Measurements from ENCODE around the gene ZC3H4.

The ZC3H4 gene

GRCh38 chr19:47021536-47022139 is 91.9 kb downstream of the ZC3H4 start:
- no peak for DNase-seq (ENCODE audit: low spot score)

DNA sequence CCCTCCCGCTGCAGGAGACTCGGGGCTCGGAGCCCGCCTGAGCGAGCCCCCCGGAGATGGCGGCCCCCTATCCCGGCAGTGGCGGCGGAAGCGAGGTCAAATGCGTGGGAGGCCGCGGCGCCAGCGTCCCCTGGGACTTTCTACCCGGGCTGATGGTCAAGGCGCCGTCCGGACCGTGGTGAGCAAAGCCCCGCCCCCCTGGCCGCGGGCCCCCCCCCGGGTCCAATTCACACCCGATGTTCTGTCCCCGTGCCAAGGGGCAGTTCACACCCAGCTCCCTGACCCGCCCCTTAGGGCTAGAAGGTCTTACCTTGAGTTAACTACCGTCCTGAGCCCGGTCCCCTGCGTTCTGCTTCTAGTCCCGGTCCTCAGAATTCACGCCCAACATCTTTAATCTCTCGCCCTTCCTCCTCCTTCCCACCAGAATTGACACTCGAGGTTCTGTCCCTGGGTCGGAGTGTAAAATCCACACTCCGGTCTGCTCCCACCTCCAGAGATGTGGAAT is 92.5 kb downstream of the ZC3H4 start:
- DNase-seq (ENCODE audit: low spot score): no peak

GRCh38 chr19:47020132-47020805 is 93.3 kb downstream of the ZC3H4 start:
- DNase-seq (ENCODE audit: low spot score): no peak

DNA sequence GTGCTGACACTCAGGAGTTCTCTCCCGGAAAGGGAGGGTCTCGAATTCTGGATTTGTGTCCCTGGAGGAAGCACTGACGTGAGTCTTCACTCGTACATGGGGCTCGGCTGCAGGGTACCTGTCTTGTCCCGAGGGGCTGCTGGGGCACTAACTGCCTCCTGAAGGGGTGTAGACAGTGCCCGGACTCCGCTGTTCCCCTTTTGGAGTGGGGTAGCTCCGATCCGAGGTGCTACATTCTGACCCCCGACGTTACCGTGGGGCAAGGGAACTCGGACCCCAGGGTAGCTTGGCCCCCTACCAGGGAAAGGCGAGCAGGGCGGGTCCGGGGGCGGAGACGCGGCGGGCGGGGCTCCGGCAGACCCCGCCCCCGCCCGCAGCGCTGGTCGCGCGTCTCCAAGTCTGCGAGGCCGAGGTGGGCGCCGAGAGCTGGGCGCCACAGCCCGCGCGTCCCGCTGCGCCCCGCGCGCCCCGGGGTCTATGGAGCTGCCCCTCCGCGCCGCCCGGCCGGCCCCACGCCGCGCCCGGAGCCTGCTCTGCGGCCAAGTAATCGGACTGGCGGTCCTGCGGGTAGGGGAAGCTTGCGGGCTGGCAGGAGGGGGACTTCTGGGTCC is 94.0 kb downstream of the ZC3H4 start, which contains the start of gene NPAS1:
TSS of gene NPAS1 (plus strand) at position 407 of the 611 bp plus-strand sequence. CDS start 1,211 bp downstream, outside the sequence.
- no peak for DNase-seq (ENCODE audit: low spot score)

DNA sequence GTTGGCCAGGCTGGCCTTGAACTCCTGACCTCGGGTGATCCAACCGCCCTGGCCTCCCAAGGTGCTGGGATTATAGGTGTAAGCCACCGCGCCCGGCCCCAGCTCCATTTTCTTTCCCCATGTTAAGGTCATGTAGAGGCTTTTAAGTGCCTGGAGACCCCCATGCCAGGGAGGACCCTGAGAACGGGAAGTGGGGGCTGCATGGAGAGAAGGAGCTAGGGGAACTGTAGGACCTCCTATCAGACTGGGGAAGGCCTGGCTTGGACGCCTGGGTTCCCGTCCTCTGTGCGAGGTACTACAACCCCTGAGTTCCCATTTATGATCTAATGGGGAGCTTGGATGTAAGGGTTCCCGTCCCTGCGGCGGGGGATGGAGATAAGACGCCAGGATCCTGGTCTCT is 94.7 kb downstream of the ZC3H4 start:
- DNase-seq (ENCODE audit: low spot score): no peak

Data from CD4-positive, alpha-beta T cell treated with Interleukin-6 at 100 ng/mL for 8 hours (primary cell).